Activated naive CD8-positive, alpha-beta T cell treated with anti-CD3 and anti-CD28 coated beads for 36 hours (primary cell): ENCODE measurements around the gene HSD17B12. TPM values are rescaled to one million over a fixed set of nuclear protein-coding genes. Genes with fewer than 3 reads are reported as not detected.
A peak's percentile ranks its signal among the peaks of the same experiment; 100 is the strongest.
"Not testable (repeated sequence)": the region's sequence is repeated elsewhere in the genome, so short reads cannot be mapped to it uniquely, and the experiment has no call there.

ENCODE experiments used
- DNase-seq: peaks from one replicate; pipeline ENCODE4 v3.0.0; 2021
- H3K27ac Mint-ChIP-seq: one replicate; pipeline ENCODE4 v1.8.0; 2022; ENCODE audit warnings: mild to moderate bottlenecking, moderate library complexity, mixed read lengths
- H3K27me3 Mint-ChIP-seq: one replicate; pipeline ENCODE4 v1.8.0; 2022; ENCODE audit warnings: mild to moderate bottlenecking, mixed read lengths
- H3K36me3 Mint-ChIP-seq: one replicate; pipeline ENCODE4 v1.8.0; 2021; ENCODE audit warnings: mild to moderate bottlenecking, mixed read lengths
- H3K4me1 Mint-ChIP-seq: one replicate; pipeline ENCODE4 v1.8.0; 2021; ENCODE audit warnings: mixed read lengths
- H3K4me3 Mint-ChIP-seq: one replicate; pipeline ENCODE4 v1.8.0; 2022; ENCODE audit warnings: mild to moderate bottlenecking, moderate library complexity, mixed read lengths
- H3K9me3 Mint-ChIP-seq: one replicate; pipeline ENCODE4 v1.8.0; 2022; ENCODE audit warnings: mixed read lengths
- total RNA-seq, 2 experiments: library from RNA; stranded (reverse); gene quantifications; one replicate each; pipeline ENCODE4 v1.2.3, GENCODE V29; 2021

The HSD17B12 gene
- total RNA-seq, 2 experiments from 2014 or later, result 54.2 to 56.0 TPM

GRCh38 chr11:43674560-43674959 is 6.0 kb upstream of the HSD17B12 start:
- peaks cover 13% of the 10 kb centered on the region for H3K9me3 Mint-ChIP-seq
- peaks cover 20% of the 10 kb centered on the region for H3K27me3 Mint-ChIP-seq
- H3K4me1 Mint-ChIP-seq, result no peaks in the 10 kb centered on the region
- H3K36me3 Mint-ChIP-seq, result no peaks in the 10 kb centered on the region
- H3K27ac Mint-ChIP-seq, result no peak overlapping the region
- DNase-seq, result no peak
- H3K4me3 Mint-ChIP-seq, result no peak overlapping the region

GRCh38 chr11:43676933-43677332 is 3.6 kb upstream of the HSD17B12 start:
- no peak overlapping the region for H3K27ac Mint-ChIP-seq
- H3K4me3 Mint-ChIP-seq, result no peak overlapping the region
- peaks cover 18% of the 10 kb centered on the region for H3K9me3 Mint-ChIP-seq
- no peak for DNase-seq
- H3K4me1 Mint-ChIP-seq, result peaks cover 4% of the 10 kb centered on the region
- H3K36me3 Mint-ChIP-seq, result peaks cover 9% of the 10 kb centered on the region
- H3K27me3 Mint-ChIP-seq, result peaks cover 21% of the 10 kb centered on the region

GRCh38 chr11:43681401-43681942 is 934 bp downstream of the HSD17B12 start:
- peaks cover 11% of the 10 kb centered on the region for H3K27me3 Mint-ChIP-seq

GRCh38 chr11:43682081-43682480 is 1.5 kb downstream of the HSD17B12 start:
- peak overlapping the region; percentile 90 for H3K4me3 Mint-ChIP-seq
- peaks cover 44% of the 10 kb centered on the region for H3K36me3 Mint-ChIP-seq
- peaks cover 11% of the 10 kb centered on the region for H3K27me3 Mint-ChIP-seq
- DNase-seq, result not testable (repeated sequence)
- peak overlapping the region; percentile 93 for H3K27ac Mint-ChIP-seq
- H3K9me3 Mint-ChIP-seq, result peaks cover 18% of the 10 kb centered on the region
- H3K4me1 Mint-ChIP-seq, result peaks cover 37% of the 10 kb centered on the region

More at GRCh38 chr11:43681401-43681942, 934 bp downstream of the HSD17B12 start:
- peaks cover 18% of the 10 kb centered on the region for H3K9me3 Mint-ChIP-seq
- peaks cover 36% of the 10 kb centered on the region for H3K4me1 Mint-ChIP-seq
- H3K27ac Mint-ChIP-seq, result peak overlapping the region; percentile 93
- no peak for DNase-seq
- peaks cover 44% of the 10 kb centered on the region for H3K36me3 Mint-ChIP-seq
- H3K4me3 Mint-ChIP-seq, result peak overlapping the region; percentile 90

GRCh38 chr11:43685440-43685839 is 4.9 kb downstream of the HSD17B12 start:
- no peak for DNase-seq
- peaks cover 46% of the 10 kb centered on the region for H3K4me1 Mint-ChIP-seq
- no peaks in the 10 kb centered on the region for H3K27me3 Mint-ChIP-seq
- no peak overlapping the region for H3K27ac Mint-ChIP-seq
- H3K36me3 Mint-ChIP-seq, result peaks cover 53% of the 10 kb centered on the region
- H3K9me3 Mint-ChIP-seq, result no peaks in the 10 kb centered on the region
- H3K4me3 Mint-ChIP-seq, result no peak overlapping the region

GRCh38 chr11:43686207-43686606 is 5.7 kb downstream of the HSD17B12 start:
- Mint-ChIP-seq H3K36me3 (peaks cover 57% of the 10 kb centered on the region), H3K4me3 (no peak overlapping the region)
- no peak for DNase-seq

GRCh38 chr11:43687120-43687791 is 6.7 kb downstream of the HSD17B12 start:
- DNase-seq, result no peak
- no peak overlapping the region for H3K4me3 Mint-ChIP-seq
- H3K36me3 Mint-ChIP-seq, result peaks cover 53% of the 10 kb centered on the region
- peaks cover 47% of the 10 kb centered on the region for H3K4me1 Mint-ChIP-seq
- H3K27ac Mint-ChIP-seq, result no peak overlapping the region
- no peaks in the 10 kb centered on the region for H3K27me3 Mint-ChIP-seq
- no peaks in the 10 kb centered on the region for H3K9me3 Mint-ChIP-seq

More at GRCh38 chr11:43686207-43686606, 5.7 kb downstream of the HSD17B12 start:
- Mint-ChIP-seq H3K9me3 (no peaks in the 10 kb centered on the region), H3K27ac (no peak overlapping the region), H3K4me1 (peaks cover 50% of the 10 kb centered on the region), H3K27me3 (no peaks in the 10 kb centered on the region)

GRCh38 chr11:43688394-43688793 is 7.9 kb downstream of the HSD17B12 start:
- peaks cover 48% of the 10 kb centered on the region for H3K36me3 Mint-ChIP-seq
- H3K27ac Mint-ChIP-seq, result no peak overlapping the region
- no peaks in the 10 kb centered on the region for H3K27me3 Mint-ChIP-seq
- no peak overlapping the region for H3K4me3 Mint-ChIP-seq
- DNase-seq, result no peak
- H3K4me1 Mint-ChIP-seq, result peaks cover 40% of the 10 kb centered on the region
- no peaks in the 10 kb centered on the region for H3K9me3 Mint-ChIP-seq

- no peak for DNase-seq
- Mint-ChIP-seq H3K9me3 (no peaks in the 10 kb centered on the region), H3K27me3 (no peaks in the 10 kb centered on the region), H3K4me1 (peaks cover 36% of the 10 kb centered on the region), H3K27ac (no peak overlapping the region), H3K4me3 (no peak overlapping the region), H3K36me3 (peaks cover 46% of the 10 kb centered on the region)
Measured at GRCh38 chr11:43689167-43689566, 8.6 kb downstream of the HSD17B12 start.

GRCh38 chr11:43690929-43691725 is 10.6 kb downstream of the HSD17B12 start:
- Mint-ChIP-seq H3K36me3 (peaks cover 34% of the 10 kb centered on the region), H3K4me3 (no peak overlapping the region), H3K4me1 (peaks cover 22% of the 10 kb centered on the region), H3K27ac (no peak overlapping the region), H3K9me3 (no peaks in the 10 kb centered on the region), H3K27me3 (no peaks in the 10 kb centered on the region)
- DNase-seq, result no peak

- no peaks in the 10 kb centered on the region for H3K27me3 Mint-ChIP-seq
- H3K9me3 Mint-ChIP-seq, result no peaks in the 10 kb centered on the region
- peaks cover 37% of the 10 kb centered on the region for H3K36me3 Mint-ChIP-seq
- H3K27ac Mint-ChIP-seq, result no peak overlapping the region
- H3K4me1 Mint-ChIP-seq, result peaks cover 20% of the 10 kb centered on the region
- H3K4me3 Mint-ChIP-seq, result no peak overlapping the region
- DNase-seq, result no peak
Measured at GRCh38 chr11:43691806-43692205, 11.3 kb downstream of the HSD17B12 start.

- peaks cover 32% of the 10 kb centered on the region for H3K36me3 Mint-ChIP-seq
- no peak for DNase-seq
- H3K27ac Mint-ChIP-seq, result no peak overlapping the region
- H3K27me3 Mint-ChIP-seq, result no peaks in the 10 kb centered on the region
- H3K4me3 Mint-ChIP-seq, result no peak overlapping the region
- H3K4me1 Mint-ChIP-seq, result peaks cover 22% of the 10 kb centered on the region
- H3K9me3 Mint-ChIP-seq, result no peaks in the 10 kb centered on the region
Measured at GRCh38 chr11:43693069-43693468, 12.5 kb downstream of the HSD17B12 start.

- Mint-ChIP-seq H3K4me1 (peaks cover 20% of the 10 kb centered on the region), H3K27me3 (no peaks in the 10 kb centered on the region), H3K27ac (no peak overlapping the region), H3K36me3 (peaks cover 32% of the 10 kb centered on the region), H3K4me3 (no peak overlapping the region), H3K9me3 (no peaks in the 10 kb centered on the region)
- DNase-seq, result no peak
Measured at GRCh38 chr11:43693731-43694130, 13.2 kb downstream of the HSD17B12 start.

GRCh38 chr11:43694477-43694876 is 13.9 kb downstream of the HSD17B12 start:
- DNase-seq, result no peak
- Mint-ChIP-seq H3K4me3 (no peak overlapping the region), H3K27ac (no peak overlapping the region), H3K9me3 (no peaks in the 10 kb centered on the region), H3K36me3 (peaks cover 31% of the 10 kb centered on the region), H3K27me3 (no peaks in the 10 kb centered on the region), H3K4me1 (peaks cover 18% of the 10 kb centered on the region)

- Mint-ChIP-seq H3K9me3 (peaks cover 19% of the 10 kb centered on the region), H3K36me3 (peaks cover 41% of the 10 kb centered on the region), H3K4me3 (no peak overlapping the region), H3K4me1 (peaks cover 8% of the 10 kb centered on the region), H3K27me3 (no peaks in the 10 kb centered on the region), H3K27ac (no peak overlapping the region)
- no peak for DNase-seq
Measured at GRCh38 chr11:43697679-43698078, 17.1 kb downstream of the HSD17B12 start.
